ENCODE measurements around the gene EEF1AKMT2.

The EEF1AKMT2 gene

GRCh38 chr10:124725171-124725631 is 66.5 kb downstream of the EEF1AKMT2 start:
- H3K4me3 Mint-ChIP-seq = no peak overlapping the region
- H3K9me3 Mint-ChIP-seq = no peaks in the 10 kb centered on the region
- H3K4me1 Mint-ChIP-seq (ENCODE audit: low read depth) = peaks cover 93% of the 10 kb centered on the region
- DNase-seq = no peak
- peaks cover 31% of the 10 kb centered on the region for H3K36me3 Mint-ChIP-seq (ENCODE audit: low read depth)
- H3K27me3 Mint-ChIP-seq = no peaks in the 10 kb centered on the region
- no peak overlapping the region for H3K27ac Mint-ChIP-seq

GRCh38 chr10:124724279-124725027 is 67.2 kb downstream of the EEF1AKMT2 start:
- Mint-ChIP-seq H3K36me3 (ENCODE audit: low read depth) (peaks cover 26% of the 10 kb centered on the region), H3K4me3 (no peak overlapping the region)
- peak; percentile 29 for DNase-seq

GRCh38 chr10:124723826-124724225 is 67.9 kb downstream of the EEF1AKMT2 start:
- peak overlapping the region; percentile 97 for H3K27ac Mint-ChIP-seq
- peak overlapping the region; percentile 45 for H3K4me3 Mint-ChIP-seq

More at GRCh38 chr10:124724279-124725027, 67.2 kb downstream of the EEF1AKMT2 start:
- peaks cover 91% of the 10 kb centered on the region for H3K4me1 Mint-ChIP-seq (ENCODE audit: low read depth)
- H3K9me3 Mint-ChIP-seq = no peaks in the 10 kb centered on the region
- no peaks in the 10 kb centered on the region for H3K27me3 Mint-ChIP-seq
- H3K27ac Mint-ChIP-seq = peak overlapping the region; percentile 97

GRCh38 chr10:124722798-124723783 is 68.6 kb downstream of the EEF1AKMT2 start:
- Mint-ChIP-seq H3K4me1 (ENCODE audit: low read depth) (peaks cover 91% of the 10 kb centered on the region), H3K36me3 (ENCODE audit: low read depth) (peaks cover 22% of the 10 kb centered on the region), H3K27ac (peak overlapping the region; percentile 97), H3K4me3 (peak overlapping the region; percentile 45), H3K27me3 (no peaks in the 10 kb centered on the region), H3K9me3 (no peaks in the 10 kb centered on the region)
- DNase-seq = peak; percentile 72

More at GRCh38 chr10:124723826-124724225, 67.9 kb downstream of the EEF1AKMT2 start:
- no peaks in the 10 kb centered on the region for H3K9me3 Mint-ChIP-seq
- H3K36me3 Mint-ChIP-seq (ENCODE audit: low read depth) = peaks cover 23% of the 10 kb centered on the region
- peaks cover 91% of the 10 kb centered on the region for H3K4me1 Mint-ChIP-seq (ENCODE audit: low read depth)
- no peak for DNase-seq
- no peaks in the 10 kb centered on the region for H3K27me3 Mint-ChIP-seq

GRCh38 chr10:124721330-124722045 is 70.2 kb downstream of the EEF1AKMT2 start:
- Mint-ChIP-seq H3K4me1 (ENCODE audit: low read depth) (peaks cover 95% of the 10 kb centered on the region), H3K27ac (peak overlapping the region; percentile 27), H3K9me3 (no peaks in the 10 kb centered on the region), H3K36me3 (ENCODE audit: low read depth) (peaks cover 33% of the 10 kb centered on the region), H3K27me3 (no peaks in the 10 kb centered on the region), H3K4me3 (no peak overlapping the region)
- no peak for DNase-seq

- H3K36me3 Mint-ChIP-seq (ENCODE audit: low read depth) = peaks cover 26% of the 10 kb centered on the region
- no peaks in the 10 kb centered on the region for H3K27me3 Mint-ChIP-seq
- peak overlapping the region; percentile 70 for H3K4me3 Mint-ChIP-seq
- peak; percentile 66 for DNase-seq
- peaks cover 94% of the 10 kb centered on the region for H3K4me1 Mint-ChIP-seq (ENCODE audit: low read depth)
- H3K27ac Mint-ChIP-seq = peak overlapping the region; percentile 95
- no peaks in the 10 kb centered on the region for H3K9me3 Mint-ChIP-seq
Measured at GRCh38 chr10:124719213-124719851, 72.4 kb downstream of the EEF1AKMT2 start.

- Mint-ChIP-seq H3K4me3 (peak overlapping the region; percentile 70), H3K27ac (peak overlapping the region; percentile 95), H3K9me3 (no peaks in the 10 kb centered on the region), H3K4me1 (ENCODE audit: low read depth) (peaks cover 93% of the 10 kb centered on the region), H3K36me3 (ENCODE audit: low read depth) (peaks cover 28% of the 10 kb centered on the region), H3K27me3 (no peaks in the 10 kb centered on the region)
- peak; percentile 80 for DNase-seq
Measured at GRCh38 chr10:124717911-124718741, 73.6 kb downstream of the EEF1AKMT2 start.

- H3K27ac Mint-ChIP-seq = peak overlapping the region; percentile 95
- H3K4me1 Mint-ChIP-seq (ENCODE audit: low read depth) = peaks cover 93% of the 10 kb centered on the region
- no peaks in the 10 kb centered on the region for H3K27me3 Mint-ChIP-seq
- no peaks in the 10 kb centered on the region for H3K9me3 Mint-ChIP-seq
- no peak for DNase-seq
- peak overlapping the region; percentile 70 for H3K4me3 Mint-ChIP-seq
- H3K36me3 Mint-ChIP-seq (ENCODE audit: low read depth) = peaks cover 33% of the 10 kb centered on the region
Measured at GRCh38 chr10:124717041-124717757, 74.5 kb downstream of the EEF1AKMT2 start.

GRCh38 chr10:124716369-124716768 is 75.3 kb downstream of the EEF1AKMT2 start:
- Mint-ChIP-seq H3K4me3 (no peak overlapping the region), H3K36me3 (ENCODE audit: low read depth) (peaks cover 32% of the 10 kb centered on the region), H3K27me3 (no peaks in the 10 kb centered on the region), H3K9me3 (no peaks in the 10 kb centered on the region), H3K27ac (peak overlapping the region; percentile 95), H3K4me1 (ENCODE audit: low read depth) (peaks cover 89% of the 10 kb centered on the region)
- no peak for DNase-seq

GRCh38 chr10:124715439-124715838 is 76.2 kb downstream of the EEF1AKMT2 start:
- no peak for DNase-seq
- no peaks in the 10 kb centered on the region for H3K9me3 Mint-ChIP-seq
- peaks cover 90% of the 10 kb centered on the region for H3K4me1 Mint-ChIP-seq (ENCODE audit: low read depth)
- peaks cover 27% of the 10 kb centered on the region for H3K36me3 Mint-ChIP-seq (ENCODE audit: low read depth)
- H3K27ac Mint-ChIP-seq = peak overlapping the region; percentile 95
- no peaks in the 10 kb centered on the region for H3K27me3 Mint-ChIP-seq
- no peak overlapping the region for H3K4me3 Mint-ChIP-seq

GRCh38 chr10:124713679-124714255 is 77.9 kb downstream of the EEF1AKMT2 start:
- H3K4me3 Mint-ChIP-seq = no peak overlapping the region
- peaks cover 27% of the 10 kb centered on the region for H3K36me3 Mint-ChIP-seq (ENCODE audit: low read depth)
- H3K4me1 Mint-ChIP-seq (ENCODE audit: low read depth) = peaks cover 91% of the 10 kb centered on the region
- no peaks in the 10 kb centered on the region for H3K27me3 Mint-ChIP-seq
- no peaks in the 10 kb centered on the region for H3K9me3 Mint-ChIP-seq
- DNase-seq = no peak
- peak overlapping the region; percentile 35 for H3K27ac Mint-ChIP-seq

GRCh38 chr10:124712704-124713407 is 78.8 kb downstream of the EEF1AKMT2 start:
- peaks cover 91% of the 10 kb centered on the region for H3K4me1 Mint-ChIP-seq (ENCODE audit: low read depth)
- H3K36me3 Mint-ChIP-seq (ENCODE audit: low read depth) = peaks cover 26% of the 10 kb centered on the region
- DNase-seq = no peak
- no peaks in the 10 kb centered on the region for H3K27me3 Mint-ChIP-seq
- H3K9me3 Mint-ChIP-seq = no peaks in the 10 kb centered on the region
- peak overlapping the region; percentile 81 for H3K27ac Mint-ChIP-seq
- no peak overlapping the region for H3K4me3 Mint-ChIP-seq

All from activated T-cell treated with anti-CD3 and anti-CD28 coated beads, Interleukin-2, amount 50 U/mL, for 24 hours (primary cell).